GM19025 (cell line): ENCODE data around the gene RBM39.
"Not testable (repeated sequence)": the region's sequence is repeated elsewhere in the genome, so short reads cannot be mapped to it uniquely, and the experiment has no call there.

Source experiments
- ATAC-seq: cut with Tn5 transposase; IDR thresholded peaks from one replicate; pipeline ENCODE4 v1.9.1; 2021; ENCODE audit warnings: mild to moderate bottlenecking, low read depth, moderate library complexity; ENCODE audit not compliant: unreplicated experiment

RBM39 gene

DNA sequence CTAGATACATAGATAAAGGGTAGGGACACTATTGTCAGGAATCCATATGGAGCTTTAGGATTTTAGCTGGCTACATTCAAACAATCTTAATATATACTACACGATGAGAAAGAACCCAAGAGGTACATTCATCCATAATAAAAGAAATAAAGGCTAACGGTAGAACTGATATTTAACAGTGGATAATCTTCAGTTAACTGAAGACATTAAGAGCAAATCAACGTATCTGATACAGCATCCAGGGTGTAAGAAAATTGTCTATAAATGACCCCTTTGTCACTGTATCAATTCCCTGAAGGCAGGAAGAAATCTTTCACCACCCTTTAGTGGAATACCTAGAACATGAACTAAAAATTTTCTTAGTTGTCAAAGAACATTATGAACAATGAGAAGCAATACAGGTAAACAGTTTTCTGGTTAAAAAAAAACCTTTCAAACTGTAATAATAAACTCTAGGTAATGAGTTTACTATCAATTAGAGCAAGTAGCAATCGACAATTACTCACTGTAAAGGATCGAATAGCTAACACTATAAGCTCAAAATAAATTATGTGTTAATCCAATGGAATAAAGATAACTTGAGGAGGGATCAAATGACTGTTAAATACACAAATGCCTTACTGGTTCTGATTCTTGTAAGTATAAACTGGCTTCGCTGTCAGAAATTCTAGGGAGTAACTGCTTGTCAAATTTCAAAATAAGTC lies 31.0 kb downstream of the RBM39 start:
- ATAC-seq = no peak

DNA sequence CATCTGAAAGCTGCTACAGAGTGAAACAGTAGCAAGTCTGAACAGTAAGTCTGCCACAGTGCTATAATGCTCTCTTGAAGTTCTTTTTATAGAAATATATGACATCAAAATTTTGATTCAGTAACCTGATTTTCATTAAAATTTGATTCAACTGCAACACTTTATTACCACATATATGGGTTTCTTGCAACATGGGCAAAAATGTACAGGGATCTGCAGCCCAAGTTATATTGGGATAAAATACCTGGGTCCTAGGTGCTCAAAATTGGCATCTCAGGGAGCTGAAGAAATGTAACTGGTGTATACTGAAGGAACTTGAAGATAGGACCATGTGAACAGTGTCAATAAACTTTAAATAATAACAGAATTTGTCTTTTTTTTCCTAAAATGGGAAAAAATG lies 32.0 kb downstream of the RBM39 start:
- ATAC-seq = no peak

DNA sequence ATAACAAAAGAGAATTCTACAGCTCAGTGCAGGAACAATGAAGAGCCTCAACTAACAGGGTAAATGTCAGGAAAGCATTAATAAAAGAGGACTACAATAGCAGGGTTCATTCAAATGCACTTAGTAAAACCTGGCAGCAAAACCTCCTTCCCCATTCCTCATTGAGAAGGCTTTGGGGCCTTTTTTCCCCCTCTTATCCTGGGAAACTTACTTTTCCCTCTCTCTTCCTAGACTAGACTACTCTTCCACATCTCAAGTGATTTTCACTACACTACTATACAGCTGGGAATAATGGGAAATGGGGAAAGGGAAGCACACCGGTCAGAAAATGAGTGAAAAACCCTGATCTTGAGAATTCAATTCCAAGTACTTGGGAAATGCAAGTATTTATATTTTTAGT lies 32.8 kb downstream of the RBM39 start:
- no peak for ATAC-seq

DNA sequence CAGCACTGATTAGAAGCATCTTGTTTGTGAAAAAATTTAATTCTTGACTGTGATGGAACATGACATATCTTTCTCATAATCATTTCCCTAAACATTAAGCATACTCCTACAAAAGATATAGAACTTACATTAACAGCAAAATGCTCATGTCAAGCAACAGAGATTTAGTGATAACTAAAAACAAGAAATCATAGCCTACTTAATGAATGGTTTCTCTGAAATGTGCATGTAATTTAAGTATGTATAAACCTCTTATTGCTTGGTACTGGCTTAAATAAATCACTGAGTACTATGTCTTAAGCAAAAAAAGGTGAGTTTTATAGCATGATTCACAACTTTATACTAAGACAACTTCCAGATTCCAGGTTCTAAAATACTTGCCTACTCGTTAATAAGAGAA lies 33.6 kb downstream of the RBM39 start:
- no peak for ATAC-seq

DNA sequence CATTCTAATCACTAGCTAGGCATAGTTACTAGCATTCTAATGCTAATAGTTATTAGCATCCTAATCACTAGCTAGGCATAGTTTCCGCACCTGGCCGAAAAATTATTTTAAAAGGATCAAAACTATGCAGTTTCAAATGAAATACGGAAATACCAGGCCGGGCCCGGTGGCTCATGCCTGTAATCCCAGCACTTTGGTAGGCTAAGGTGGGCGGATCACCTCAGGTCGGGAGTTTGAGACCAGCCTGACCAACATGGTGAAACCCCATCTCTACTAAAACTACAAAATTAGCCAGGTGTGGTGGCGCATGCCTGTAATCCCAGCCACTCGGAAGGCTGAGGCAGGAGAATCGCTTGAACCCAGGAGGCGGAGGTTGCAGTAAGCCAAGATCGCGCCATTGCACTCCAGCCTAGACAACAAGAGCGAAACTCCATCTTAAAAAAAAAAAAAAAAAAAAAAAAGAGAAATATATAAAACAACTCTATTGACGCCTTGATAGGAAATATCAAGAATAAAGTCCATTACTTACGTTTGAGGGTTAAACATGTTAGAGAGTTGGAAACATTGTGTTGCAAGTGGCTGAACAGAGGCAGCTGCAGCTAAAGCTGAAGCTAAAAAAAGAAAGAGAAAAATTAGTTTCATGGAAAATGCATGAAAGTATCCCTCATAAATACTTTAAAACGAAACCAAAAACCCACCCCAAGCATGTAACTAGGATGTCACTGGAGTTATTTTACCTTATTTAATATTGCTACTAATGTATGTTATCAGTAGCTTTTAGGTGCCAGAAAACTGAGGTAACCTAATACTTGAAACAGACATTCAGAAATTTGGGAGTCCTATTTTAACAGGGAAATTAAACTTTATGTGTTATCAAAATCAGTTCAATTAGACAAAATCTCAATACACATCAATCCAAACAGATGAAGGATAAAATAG lies 35.2 kb downstream of the RBM39 start:
- ATAC-seq = not testable (repeated sequence)

DNA sequence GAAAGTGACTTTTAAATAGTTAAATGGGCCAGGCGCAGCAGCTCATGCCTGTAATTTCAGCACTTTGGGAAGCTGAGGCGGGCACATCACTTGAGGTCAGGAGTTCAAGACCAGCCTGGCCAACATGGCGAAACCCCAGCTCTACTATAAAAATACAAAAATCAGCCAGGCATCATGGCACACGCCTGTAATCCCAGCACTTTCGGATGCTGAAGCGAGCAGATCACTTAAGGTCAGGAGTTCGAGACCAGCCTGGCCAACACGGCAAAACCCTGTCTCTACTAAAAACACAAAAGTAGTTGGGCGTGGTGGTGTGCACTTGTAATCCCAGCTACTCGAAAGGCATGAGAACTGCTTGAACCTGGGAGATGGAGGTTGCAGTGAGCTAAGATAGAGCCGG lies 36.2 kb downstream of the RBM39 start:
- ATAC-seq = not testable (repeated sequence)

DNA sequence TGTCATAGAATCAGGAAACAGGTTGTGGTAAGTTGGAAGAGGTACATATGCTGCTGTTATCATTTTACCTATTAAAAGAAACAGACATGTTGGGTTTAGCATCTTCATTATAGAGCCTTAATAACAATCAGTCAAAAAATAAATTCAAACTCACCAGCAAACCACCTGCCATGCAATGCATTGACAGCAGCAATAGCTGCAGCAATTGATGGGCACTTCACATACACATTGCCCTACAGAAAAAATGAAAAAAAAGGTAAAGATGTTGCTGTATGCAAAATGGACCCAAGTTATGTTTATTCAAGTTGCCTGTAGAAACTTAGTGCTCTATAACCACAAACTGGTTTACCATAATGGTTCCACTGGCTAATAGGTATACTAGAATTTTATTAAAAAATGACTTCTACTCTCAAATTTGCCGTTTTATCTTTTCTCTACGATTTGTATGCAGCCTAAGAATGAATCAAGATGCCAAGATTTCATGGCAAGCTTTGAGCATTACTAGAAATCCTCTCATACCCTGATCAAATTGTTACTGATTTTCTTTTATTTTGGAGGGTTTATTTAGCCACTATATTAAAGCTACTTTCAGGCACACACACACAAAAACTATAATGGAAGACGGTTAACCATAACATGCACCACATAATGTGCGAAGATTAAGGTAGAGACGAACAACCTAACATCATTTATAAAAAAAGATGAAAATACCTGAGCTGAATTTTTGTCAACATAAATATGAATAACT lies 37.4 kb downstream of the RBM39 start:
- ATAC-seq = no peak

DNA sequence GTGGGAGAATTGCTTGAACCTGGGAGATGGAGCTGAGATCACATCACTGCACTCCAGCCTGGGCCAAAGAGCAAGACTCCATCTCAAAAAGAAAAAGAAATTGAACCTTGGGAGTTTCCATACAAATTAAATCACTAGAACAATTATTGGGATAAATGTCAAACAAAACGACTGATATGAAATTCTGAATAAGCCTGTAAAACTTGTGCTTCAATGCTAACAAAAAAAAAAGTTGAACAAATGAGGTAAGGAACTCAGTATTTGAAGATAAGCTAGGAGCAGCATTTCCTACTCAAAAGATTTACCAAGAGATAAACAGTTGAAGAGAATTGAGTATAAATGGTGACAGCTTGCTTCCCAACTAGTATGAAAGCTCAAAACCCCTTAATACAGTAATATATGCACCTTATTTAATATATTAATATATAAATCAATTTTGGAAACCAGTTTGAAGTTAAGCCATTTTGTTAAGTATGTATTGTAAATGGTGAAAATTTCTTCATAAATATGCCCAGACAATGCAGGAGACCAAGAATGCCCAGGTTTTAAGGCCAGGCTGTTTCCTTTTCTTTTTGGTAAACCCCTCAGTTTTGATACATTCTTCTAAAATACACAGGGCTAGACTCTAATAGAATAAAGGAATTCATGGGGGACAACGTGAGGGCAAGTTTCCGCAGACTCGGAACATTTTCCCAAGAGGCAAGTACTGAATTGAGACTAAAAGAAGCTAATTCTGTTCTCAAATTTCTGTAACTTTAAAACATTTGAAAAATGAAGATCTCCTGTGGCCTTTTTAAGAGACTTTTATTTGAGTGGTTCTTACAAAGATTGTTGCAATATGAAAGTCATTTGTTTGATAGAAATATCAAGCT lies 39.0 kb downstream of the RBM39 start:
- ATAC-seq = no peak

DNA sequence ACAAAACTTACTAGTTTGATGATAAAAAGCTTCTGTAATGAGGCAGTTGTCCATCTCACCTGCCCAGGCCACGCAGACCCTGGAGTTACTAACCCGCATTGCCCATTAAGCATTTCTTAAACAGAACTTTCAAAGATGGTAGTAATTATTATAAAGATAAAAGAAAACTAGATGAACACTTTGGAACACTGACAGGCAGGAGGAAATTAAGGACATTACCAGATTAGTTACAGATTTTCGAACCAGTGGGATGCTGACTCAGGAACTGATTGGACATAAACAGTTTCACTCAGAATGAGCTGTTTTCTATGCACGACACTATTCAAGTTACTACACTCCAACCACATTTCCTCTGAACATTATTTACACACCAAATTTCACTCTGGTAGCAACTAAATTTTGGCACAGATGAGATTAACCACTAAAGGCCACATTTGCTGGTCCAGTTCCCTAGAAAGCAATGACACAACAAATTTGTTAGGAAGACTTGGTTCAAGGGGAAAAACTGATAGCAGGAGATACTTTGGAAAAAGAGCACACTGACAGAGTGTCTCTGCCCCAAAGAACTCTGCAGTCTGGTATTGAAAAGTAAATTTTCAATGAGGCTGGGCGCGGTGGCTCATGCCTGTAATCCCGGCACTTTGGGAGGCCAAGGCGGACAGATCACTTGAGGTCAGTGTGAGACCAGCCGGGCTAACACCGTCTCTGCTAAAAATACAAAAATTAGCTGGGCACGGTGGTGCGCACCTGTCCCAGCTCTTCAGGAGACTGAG lies 39.8 kb downstream of the RBM39 start:
- no peak for ATAC-seq

DNA sequence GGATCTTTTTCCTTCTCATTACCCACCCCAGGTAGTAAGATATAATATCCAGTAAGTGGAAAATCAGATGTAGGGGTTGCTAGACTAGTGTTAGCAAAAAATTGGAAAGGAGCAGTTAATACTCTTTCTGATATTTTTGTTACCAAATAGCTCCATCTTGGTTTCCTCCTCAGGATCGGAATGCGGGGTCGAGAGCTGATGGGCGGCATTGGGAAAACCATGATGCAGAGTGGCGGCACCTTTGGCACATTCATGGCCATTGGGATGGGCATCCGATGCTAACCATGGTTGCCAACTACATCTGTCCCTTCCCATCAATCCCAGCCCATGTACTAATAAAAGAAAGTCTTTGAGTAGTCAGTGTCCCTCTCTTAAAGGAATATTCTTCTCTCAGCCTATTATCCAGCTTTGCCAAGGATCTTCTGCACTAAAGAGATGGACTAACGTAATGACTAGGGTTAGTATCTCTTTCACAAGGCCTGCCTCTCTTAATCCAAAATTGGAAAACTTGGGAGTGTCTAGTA lies 41.4 kb downstream of the RBM39 start:
- no peak for ATAC-seq

DNA sequence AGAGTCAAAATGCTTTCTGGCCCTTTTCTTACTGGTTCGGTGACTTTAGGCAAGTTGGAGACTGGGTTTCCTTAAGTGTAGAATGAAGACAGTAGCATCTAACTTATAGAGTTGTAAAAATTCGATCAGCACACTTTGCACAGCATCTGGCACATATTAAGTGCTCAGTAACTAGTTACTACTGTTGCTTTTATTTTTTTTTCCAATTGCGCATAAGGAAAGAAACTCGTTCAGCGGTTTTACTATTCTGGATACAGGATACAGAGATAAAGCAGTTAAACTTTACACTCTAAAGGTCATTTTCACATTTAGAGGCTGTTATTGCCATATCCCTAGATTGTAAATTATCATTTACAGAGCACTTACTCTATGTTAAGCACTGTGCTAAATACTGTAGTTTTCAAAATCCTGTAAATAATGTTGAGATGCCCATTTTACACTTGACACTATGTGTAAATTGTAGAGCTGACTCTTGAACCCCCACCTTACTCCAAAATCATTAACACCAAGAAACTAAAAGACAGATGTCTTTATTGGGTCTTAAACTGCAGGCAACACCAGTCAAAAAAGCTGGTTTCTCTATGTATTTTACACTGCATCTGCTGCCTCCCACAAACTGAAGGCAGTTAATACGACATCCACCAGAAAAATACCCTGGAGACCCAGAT lies 42.0 kb downstream of the RBM39 start:
- ATAC-seq = no peak

DNA sequence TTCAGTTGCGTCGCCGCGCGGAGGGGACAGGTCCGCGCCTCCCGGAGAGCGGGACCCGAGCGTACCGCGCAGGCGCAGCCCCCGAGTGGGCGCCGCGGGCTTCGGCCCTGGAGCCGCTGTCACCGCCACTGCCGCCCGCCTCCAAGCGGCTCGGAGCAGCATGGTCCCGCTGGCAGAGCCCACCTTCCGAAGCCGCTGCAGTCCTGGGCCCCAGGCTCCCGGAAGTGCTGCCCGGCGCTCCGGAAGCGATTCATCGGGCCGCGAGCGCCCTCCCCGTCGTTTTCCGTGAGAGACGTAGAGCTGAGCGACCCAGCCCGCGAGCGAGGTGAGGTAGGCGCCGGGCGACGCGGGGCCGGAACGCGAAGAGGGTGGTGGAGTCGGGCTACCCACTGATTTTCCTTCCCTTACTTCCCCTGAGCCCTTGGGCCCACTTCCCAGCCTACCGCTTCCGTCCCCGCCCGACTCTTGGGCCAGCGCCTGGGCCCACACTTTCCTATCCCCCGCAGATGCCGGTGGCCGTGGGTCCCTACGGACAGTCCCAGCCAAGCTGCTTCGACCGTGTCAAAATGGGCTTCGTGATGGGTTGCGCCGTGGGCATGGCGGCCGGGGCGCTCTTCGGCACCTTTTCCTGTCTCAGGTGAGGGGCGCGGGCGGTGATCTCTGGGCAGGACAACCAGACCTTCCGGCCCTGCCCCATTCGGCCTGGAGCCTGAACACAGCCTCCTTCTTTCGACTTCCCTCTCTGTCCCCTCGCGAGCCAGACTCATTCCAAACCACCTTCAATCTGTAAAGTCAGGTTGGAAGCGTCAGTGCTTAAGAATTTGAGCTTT lies 42.7 kb downstream of the RBM39 start, which contains the start of the genes NFS1 and ROMO1:
Gene NFS1 (minus strand): TSS at position 226 of the 830 bp plus-strand sequence. CDS start 64 bp downstream, at position 162.
Gene ROMO1 (plus strand): TSS at position 279 of the 830 bp plus-strand sequence. CDS start 228 bp downstream, at position 507.
- ATAC-seq = peak; percentile 89

DNA sequence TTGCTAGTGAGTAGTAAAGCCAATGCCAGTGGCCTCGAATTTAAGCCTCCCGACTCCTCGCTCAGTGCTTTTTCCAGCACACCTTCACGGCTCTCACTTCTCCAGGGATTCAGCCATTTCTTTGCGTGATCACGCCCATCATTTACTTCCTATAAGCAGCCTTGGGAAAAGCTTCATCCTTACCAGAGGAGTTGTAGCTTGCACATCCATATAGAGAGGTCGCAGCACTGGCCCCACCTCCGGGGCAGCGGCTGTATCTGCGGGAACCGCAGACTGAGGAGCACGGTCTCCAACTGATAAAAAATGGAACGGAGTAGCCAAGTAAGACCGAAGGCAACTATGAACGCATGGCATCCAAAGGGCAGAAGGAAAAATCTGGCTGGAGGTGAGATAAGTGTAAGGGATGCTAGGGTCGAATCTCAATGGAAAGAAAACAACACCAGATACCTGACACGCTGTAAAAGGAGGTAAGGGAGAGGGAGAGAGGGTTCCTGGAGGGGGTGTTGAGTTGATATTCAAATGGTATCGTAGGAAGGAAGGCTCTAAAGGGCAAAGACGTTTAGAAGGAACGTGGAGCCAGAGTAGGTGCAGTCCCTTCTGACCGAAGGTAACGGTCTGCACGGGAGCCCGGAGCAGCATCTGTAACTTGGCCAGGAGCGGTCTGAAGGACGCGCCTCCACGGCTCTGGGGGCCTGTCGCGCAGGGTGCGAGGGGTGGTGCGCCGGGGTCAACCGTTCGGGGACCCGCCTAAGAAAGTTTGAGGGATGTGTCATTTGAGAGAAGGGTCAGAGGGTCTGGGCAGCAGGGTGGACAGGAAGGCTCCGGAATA lies 43.5 kb downstream of the RBM39 start:
- ATAC-seq = peak; percentile 20

DNA sequence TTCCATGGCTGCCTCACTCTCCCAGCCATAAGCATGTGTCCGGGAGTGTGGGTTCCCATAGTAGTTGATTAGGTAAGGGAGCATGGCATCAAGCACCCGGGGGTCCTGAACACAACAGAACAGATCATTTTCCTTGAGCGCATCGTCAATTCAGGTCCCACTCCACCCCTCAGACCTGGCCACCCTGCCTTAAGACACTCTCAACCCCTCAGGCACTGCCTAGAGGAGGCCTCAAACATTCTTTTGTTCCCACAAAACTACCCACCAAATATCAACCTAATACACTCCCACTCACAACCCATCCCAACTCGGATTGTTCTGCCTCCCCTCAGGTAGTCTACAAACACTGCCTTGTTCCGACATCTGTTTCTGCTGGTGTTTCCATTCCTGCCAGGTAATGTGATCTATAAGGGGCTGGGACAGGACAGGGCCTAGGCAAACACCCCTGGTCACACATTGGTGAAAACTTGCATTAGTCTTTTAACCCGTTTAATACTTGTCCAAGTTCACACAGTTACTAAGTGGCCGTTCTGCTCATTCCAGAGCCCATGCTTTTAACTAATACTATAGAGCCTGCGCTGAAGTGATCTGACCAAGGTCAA lies 44.3 kb downstream of the RBM39 start:
- no peak for ATAC-seq

DNA sequence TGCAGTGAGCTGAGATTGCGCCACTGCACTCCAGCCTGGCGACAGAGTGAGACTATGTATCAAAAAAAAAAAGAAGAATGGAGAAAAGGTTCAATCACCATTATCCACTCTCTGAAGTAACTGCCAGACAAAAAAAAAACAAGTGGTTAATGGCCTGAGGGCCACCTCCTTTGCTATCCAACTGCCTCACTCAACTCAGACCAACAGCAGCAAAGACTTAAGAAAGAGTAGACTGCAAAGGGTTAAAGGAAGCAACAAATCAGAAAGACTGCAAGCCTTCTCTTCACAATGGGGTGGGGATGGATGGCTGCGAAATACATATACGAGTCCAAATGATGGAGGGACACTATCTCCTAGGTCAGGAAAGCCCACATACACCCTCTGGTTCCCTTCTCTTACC lies 46.1 kb downstream of the RBM39 start:
- no peak for ATAC-seq

DNA sequence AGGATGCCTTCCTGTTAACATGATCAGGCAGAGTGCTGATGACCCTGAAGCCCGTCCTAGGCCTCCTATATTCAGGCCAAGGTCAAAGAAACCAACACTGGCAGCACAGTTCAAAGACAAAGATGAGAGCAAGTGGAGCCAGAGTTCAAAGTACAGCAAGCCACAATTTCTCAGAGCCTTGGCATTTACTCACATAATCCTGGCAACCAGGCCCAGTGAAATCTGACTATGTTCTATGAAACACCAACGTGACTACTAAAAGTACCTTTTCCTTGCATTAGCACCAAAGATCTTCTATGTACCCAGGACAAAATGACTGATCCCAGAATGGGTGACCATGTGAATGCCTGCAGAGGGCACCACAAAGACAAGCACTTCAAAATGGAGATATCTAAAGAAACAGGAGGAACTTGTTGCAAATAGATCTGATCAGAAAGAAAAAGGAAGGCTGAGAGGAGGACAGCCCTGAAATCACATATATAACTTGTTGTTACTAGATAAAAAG lies 46.8 kb downstream of the RBM39 start:
- ATAC-seq = no peak
